ENCODE data around the gene ZNF304.

GRCh38 chr19:57389194-57389729, 38.2 kb downstream of the ZNF304 start:
- TF ChIP-seq POLR2A (IDR thresholded peaks at IDR 0.05; ENCODE audit: low read length): no peak
- no peak for TF ChIP-seq GATA1 (IDR thresholded peaks at IDR 0.05; ENCODE audit: low read depth, low read length)
